ENCODE data around the gene MTCH1.

Gene MTCH1

DNA sequence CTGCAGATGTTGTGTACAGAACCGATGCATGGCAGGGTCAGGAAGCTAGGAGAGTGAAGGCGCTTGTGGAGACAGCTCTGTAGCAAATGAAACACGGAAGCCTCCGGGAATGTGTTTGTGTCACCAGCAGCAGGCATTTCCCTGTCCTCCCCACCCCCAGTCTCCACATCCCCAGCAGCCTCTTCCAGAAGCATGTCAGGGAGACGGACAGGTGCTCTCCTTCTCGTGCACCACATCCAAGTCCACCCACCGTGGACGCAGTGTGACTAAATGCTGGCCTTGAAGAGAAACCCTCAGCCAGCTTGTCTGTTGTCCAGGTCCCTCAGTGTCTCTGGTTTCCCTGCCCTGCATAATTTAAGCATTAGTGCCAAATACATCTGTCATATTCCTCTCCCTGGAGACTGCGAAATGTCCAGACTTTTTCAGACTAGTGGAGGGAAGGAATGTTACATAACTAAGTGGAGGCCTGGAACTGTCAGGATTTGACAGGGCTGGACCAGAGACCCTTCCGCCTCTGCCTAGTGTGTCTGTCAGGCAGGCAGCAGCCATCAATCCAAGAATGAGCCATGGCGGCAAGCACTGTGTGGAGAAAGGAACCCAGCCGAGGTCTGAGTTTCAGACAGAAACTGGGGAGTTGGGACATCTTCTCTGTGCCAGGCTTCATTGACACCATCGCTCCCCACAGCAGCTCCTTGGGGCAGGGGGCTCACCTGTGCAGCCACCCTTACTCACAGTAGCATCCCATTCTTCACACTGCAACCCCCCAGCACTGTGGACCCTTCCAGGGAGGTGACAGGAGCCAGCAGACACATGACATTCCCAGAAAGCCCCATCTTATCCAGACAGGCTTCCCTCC, 58.1 kb downstream of the MTCH1 start:
- DNase-seq (ENCODE audit: low read depth in 3 of 3), result no peak

DNA sequence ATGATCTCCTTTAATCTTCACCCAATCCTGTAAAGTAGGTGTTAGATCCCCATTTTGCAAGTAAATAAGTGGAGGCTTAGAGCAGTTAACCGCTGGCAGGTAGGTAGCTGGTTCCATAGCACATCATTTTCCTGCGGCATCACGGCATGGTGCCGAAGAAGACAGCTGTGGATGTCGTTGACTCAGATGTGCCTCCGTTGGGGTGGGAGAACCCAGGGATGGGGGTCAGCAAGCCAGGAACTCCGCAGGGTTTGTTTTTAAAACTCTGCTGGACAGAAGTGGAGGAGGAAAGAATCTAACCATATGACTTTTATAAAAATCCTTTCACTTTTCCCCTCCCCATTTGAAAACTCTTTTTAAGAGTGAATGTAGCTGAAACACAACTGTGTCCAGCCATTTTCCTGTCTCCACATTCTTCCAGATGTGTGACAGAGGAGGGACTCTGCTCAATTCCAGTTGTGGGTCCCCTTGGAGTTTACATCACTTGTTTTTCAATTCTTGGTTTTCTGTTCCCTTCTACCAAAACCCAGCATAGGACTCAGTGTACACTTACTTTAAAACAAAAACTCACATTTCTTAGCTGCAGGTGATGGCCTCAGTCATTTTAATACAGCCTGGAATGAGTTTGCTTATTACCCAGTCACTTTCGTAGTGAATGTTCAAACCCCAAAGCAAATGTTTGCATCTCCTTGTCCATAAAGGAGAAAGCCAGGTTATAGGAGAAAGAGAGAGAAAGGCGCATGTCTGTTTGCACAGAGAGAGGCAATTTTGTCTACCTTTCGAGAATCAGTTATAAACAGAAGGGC, 59.1 kb downstream of the MTCH1 start:
- no peak for DNase-seq (ENCODE audit: low read depth in 3 of 3)

DNA sequence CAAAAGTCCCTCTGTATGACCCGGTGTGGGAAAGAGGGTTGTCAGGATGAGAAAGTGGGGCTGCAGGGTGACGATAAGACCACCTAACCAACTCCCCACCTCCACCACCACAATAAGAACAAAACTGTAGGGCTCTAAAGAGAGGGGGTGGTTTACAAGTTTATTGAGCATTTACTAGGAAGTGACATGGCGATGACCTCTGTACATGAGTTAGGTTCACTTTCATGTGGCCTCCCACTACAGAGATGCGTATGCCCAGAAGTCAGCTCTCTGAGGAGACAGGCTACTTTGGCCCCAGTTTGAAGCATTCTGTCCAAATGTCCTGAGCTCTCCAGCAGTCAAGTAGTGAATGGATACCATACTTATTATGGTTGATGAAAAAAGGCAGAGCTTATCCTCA, 60.2 kb downstream of the MTCH1 start:
- DNase-seq (ENCODE audit: low read depth in 3 of 3), result no peak

DNA sequence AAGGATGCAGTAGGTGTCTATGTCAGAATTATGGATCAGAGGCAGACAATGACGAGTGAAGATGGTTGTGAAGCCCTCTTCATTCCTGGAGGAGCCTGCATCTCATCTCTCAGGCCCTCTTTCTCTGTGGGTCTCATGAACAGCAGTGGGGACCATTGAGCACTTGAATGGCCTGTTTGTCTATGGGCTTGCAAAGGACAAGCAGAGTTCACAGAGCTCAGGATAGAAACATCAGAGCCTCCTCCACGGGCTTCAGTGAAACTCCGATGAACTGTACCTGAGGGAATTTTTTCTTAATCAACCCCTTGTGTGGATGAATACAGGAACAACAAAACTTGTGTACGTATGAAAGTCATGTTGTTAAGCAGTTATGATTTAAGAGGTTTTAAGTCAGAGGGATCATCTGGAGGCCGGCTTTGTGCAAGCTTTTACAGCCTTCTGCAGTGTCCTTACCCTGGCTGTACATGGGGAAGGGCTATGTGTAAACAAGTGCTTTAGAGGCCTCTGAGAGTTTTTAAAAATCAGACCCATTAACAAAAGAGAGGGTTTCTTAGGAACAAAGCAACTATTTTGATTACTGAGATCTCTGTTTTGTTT, 61.1 kb downstream of the MTCH1 start:
- DNase-seq (ENCODE audit: low read depth in 3 of 3), result no peak

DNA sequence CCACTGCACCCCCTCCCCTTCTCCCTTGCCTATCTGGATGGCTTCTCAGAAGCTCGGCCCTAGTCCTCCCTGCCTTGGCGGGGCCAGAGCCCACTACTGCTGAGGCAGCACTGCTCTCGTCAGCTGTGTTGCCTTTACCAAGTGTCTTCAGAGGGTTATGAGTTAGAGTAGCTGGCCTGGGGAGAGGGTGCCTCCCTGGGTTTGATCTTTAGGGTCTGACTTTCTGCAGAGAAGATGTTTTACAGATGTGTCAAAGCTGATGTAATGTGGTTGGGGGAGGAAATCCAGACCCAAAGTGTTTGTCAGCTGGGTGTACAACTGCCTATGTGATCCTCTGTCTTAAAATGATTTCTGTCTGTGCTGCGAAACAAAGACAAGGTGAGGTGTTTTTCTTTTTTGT, 61.9 kb downstream of the MTCH1 start:
- DNase-seq (ENCODE audit: low read depth in 3 of 3), result no peak

DNA sequence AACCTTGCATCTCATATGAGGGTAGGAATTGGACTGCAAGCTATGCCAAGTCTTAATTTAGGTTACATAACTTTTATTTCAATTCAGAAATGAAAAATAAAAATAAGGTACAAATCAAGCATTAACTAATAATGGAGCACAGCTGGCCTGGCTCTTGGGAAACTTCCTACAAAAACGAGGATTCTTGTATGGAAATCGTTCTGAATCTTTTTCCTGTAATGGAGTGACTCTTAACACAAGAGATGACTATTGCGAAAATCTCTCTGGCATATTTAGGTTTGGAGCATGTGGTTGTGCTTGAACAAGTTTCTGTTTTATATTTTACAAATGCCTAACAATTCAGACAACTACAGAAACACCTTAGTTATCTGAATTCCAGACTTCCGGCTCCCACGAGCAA, 65.5 kb downstream of the MTCH1 start:
- no peak for DNase-seq (ENCODE audit: low read depth in 3 of 3)

DNA sequence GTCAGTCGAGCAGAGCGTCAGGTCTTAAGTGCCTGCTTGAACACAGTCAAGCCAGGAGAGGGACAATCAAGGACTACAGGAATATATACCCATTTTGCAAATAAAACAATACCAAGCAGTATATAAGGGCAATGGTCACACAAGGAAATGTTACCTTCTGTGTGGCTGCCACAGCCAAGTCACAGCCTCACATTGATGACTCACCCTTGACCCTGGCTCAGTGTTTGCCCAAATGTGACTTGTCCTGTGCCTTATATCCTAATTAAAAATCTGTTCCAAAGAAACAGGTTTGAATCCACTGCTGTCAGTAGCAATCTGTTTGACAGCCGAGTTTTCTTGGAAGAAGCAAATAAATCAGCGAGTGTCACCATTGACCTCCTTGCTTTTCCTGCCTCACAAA, 65.9 kb downstream of the MTCH1 start:
- DNase-seq (ENCODE audit: low read depth in 3 of 3), result no peak

Measured in stimulated activated CD4-positive, alpha-beta T cell treated with anti-CD3 and anti-CD28 coated beads, TNF-alpha, amount 100 ng/mL, for 24 hours (primary cell).